NCI-H2227 (cell line): Measurements from ENCODE around the gene BPIFB6.
"Not testable (repeated sequence)": the region's sequence is repeated elsewhere in the genome, so short reads cannot be mapped to it uniquely, and the experiment has no call there.

Experiments
- DNase-seq: peaks from one replicate; lab custom pipeline; 2025; ENCODE audit not compliant: unreplicated experiment; lab: John Stamatoyannopoulos, UW

Gene BPIFB6

GRCh38 chr20:33027769-33028751 lies 3.4 kb upstream of the BPIFB6 start:
- DNase-seq = no peak

GRCh38 chr20:33028875-33029274 lies 2.6 kb upstream of the BPIFB6 start:
- no peak for DNase-seq

DNA sequence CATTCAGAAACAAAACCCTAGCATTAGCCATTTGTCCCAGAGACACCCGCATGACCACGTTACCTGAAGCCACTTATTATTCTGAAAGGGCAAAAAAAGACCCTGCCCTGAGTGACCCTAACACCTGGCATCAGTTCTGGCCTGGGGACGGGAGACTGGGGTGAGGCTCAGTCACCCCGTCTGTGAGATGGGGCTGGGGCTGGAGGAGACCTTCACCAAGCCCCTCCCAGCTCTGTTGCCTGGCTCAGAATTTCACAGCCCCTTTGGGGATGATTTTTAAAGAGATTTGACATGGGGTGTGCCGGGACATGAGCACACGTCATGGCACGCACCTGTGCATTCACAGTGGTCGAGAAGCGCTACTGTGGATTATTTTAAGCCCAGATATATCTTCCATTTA lies 1.4 kb upstream of the BPIFB6 start:
- DNase-seq = no peak

DNA sequence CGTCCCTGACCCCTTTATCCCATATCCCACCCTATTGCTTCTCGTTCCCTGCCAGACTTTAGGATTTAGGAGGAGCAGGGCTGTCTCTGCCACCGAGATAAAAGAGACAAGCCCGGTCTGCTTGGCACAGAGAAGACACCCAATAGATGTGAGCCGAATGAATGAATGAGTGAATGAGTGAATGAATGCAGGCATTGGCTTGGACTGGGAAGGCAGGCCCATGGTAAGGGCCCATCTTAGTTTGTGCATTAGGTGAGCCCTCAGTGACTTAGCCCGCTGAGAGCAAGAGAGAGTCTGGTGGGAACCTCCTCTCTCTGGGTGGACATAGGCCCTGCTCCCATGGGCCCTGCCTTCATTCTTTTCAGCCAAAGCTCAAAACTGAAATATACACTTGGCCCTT lies 879 bp upstream of the BPIFB6 start:
- no peak for DNase-seq

- DNase-seq = no peak
Observed at GRCh38 chr20:33032555-33032954, 1.1 kb downstream of the BPIFB6 start.

GRCh38 chr20:33033381-33033780 lies 1.9 kb downstream of the BPIFB6 start:
- DNase-seq = no peak

DNA sequence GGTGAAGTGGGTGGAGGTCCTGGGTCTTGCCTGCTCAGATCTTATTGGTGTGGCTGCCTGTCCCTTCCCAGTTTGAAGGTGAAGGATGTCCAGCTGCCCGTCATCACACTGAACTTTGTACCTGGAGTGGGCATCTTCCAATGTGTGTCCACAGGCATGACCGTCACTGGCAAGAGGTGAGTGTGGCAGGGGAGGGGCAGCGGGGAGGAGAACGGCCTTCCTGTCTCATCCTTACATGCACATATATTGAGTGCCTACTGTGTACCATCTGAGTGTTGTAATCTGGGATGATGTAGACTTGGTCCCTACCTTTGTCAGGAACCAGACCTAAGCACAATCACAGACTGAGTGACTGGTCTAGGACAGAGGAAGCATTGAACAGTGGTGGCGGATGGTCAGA lies 2.7 kb downstream of the BPIFB6 start:
- DNase-seq = no peak

DNA sequence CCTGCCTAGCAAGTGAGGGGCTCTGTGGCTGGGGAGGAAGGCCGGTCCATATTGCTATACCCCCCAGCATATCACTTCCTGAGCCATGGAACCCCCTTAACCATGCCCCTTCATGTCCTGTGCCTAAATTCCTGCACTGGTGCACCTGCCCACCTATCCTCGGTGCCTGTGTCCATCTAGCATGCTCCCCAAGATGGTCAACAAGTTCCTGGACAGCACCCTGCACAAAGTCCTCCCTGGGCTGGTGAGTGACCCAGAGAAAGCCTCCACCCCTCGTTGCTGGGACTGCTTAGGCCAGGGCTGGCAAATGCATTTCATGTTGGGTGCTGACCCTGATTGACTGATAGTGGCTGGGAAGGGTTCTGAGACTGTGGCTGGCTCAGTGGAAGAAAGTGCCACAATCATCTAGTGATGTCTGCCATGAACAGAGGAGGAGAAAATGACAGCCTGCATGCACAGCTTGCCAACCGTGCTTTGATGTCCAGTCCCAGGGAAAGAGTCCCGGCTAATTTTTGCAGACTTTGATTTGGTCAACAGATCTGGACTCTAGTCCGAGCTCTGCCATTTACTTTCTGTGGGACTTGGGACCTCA lies 3.5 kb downstream of the BPIFB6 start:
- DNase-seq = no peak

GRCh38 chr20:33037456-33037855 lies 6.0 kb downstream of the BPIFB6 start:
- no peak for DNase-seq

DNA sequence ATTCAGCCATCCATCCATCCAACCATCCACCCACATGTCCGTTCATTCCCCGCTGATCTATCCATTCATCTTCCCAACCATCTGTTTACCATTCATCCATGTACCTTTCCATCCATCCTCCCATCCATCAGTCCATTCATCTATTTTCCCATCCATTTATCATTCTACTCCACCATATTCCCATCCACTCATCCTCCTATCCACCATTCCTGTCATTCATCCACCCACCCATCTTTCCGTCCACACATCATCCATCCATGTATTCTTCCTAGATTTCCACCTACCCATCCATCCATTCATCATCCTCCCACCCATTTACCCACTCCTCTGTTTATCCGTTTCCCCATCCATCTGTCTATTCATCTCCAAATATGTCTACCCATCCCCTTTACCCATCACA lies 6.8 kb downstream of the BPIFB6 start:
- no peak for DNase-seq

DNA sequence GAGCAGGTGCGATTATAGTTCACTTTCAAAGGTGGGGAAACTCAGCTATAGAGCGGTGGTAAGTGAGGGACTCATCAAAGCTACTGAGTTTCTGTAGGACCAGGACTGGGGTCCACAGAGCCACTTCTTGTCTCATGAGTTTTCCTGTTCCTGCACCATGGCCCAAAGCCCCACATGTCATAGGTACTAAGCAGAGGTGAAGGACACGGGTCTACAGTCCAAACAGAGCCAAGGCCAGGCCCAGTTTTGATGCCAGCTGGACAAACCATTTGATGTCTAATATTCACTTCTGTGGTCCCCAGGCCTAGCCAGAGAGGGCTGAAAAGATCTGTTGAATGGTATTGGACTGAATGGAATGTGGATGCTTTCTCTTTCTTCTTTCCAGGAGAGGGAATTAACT lies 11.0 kb downstream of the BPIFB6 start:
- DNase-seq = no peak

DNA sequence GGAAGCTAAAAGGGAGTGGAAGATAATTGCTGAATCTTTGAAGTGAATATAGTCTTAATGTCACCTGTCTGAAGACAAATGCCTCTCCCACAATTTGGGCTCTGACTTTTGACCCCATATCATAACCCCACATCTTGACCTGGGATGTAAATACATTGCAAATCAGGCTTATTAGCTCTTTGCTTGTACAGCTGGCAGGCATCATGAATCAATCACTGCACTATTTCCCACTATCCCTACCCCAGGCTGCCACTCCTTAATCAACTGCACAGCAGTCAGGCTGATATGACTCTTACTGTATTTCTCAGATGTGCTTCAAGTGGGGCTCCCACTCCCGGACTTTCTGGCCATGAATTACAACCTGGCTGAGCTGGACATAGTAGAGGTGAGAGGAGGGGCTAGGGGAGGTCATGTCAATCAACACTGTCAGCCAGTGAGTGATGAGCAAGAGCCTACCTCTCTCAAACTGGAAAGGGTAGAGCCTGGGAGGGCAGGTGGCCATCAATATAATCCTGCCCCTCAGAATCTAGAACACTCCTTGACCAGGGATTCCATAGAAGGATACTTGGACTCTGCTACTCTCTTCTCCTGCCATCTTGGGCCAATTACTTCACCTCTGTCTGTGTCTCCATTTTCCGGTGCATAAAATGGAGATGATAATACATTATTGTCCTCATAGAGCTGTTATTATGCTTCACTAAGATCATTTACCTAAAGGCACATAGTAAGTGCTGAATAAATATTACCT lies 11.7 kb downstream of the BPIFB6 start:
- DNase-seq = no peak

DNA sequence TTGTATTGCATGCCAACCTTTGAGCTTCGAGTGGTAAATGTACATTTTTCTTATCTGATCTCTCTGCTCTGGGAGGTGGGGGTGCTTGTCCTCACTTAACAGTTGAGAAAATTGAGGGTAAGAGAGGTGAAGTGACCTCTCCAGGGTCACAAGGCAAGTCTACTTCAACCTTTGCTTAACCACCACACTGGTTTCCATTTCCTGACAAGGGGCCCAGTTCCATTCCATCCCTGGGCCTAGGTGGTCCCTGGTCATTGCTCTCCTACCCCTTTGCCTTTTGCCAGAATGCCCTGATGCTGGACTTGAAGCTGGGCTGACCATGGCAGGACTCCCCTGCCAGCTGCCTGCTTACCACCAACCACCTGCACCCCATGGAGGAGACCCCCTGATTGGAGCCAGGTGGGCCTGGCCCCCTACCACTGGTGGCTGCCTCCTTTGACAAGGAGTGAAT lies 12.3 kb downstream of the BPIFB6 start:
- no peak for DNase-seq

GRCh38 chr20:33045129-33045721 lies 13.8 kb downstream of the BPIFB6 start:
- not testable (repeated sequence) for DNase-seq

GRCh38 chr20:33046412-33046811 lies 15.0 kb downstream of the BPIFB6 start:
- no peak for DNase-seq

GRCh38 chr20:33051333-33051732 lies 19.9 kb downstream of the BPIFB6 start:
- DNase-seq = no peak

DNA sequence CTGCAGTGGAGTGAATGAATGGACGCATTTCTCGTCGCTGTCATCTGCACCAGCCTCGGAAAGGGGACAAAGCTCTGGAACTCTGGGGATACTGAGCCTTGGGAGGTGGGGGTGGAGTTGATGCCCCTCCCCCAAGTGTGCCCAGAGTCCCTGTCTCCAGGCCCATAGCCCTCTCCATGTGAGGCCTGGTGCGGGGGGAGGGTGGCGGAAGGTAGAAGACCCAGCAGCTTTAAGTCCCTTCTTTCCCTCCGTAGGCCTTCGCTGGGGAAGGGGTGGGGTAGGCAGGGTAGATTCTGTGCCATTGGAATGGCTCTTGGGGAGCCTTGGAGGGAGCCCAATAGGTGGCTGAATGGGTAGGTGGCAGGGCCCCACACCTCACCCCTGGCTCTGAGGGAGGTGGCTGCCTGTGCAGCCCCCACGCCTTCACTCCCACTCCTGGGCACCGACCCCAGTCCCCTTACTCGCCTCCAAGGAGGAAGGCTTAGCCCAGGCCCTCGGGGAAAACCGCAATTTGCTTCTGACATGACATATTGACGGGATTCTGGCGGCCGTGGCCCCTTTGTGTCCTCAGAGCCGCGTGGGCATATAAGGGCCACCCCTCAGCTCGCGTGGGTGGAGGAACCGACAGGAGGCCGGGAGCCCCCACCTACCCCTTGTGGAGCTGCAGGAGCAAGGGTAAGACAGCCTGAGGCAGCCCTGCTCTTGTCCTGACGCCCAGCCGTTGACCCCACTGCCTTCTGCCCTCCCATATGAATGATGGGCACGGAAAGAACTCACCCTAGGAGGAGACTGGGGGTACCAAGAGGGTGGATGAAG lies 22.1 kb downstream of the BPIFB6 start, which contains the start of gene BPIFB3:
TSS of gene BPIFB3 (plus strand) at position 613 of the 816 bp plus-strand sequence. CDS start 1,533 bp downstream, outside the sequence.
- DNase-seq = no peak

GRCh38 chr20:33054381-33054780 lies 22.9 kb downstream of the BPIFB6 start:
- no peak for DNase-seq

GRCh38 chr20:33054791-33055190 lies 23.3 kb downstream of the BPIFB6 start:
- DNase-seq = no peak

- no peak for DNase-seq
Observed at GRCh38 chr20:33059136-33059535, 27.7 kb downstream of the BPIFB6 start.
